Occipital lobe (tissue), 2 donors: ENCODE measurements around the gene SBK2. TPM values are rescaled to one million over a fixed set of nuclear protein-coding genes. Genes with fewer than 3 reads are reported as not detected.
"Not testable (repeated sequence)": the region's sequence is repeated elsewhere in the genome, so short reads cannot be mapped to it uniquely, and the experiment has no call there.

ENCODE experiments used
- DNase-seq: peaks from one replicate; lab custom pipeline; 2025; lab: John Stamatoyannopoulos, UW
- total RNA-seq: library from RNA; depleted of rRNA; stranded (reverse); fragments of >200 nt; gene quantifications from one replicate; pipeline ENCODE4 v1.2.3, GENCODE V29; 2014

Gene SBK2
- total RNA-seq, 1 donor from 2014 or later = not detected

- DNase-seq = no peak
These were observed 34.6 kb downstream of the SBK2 start for GRCh38 chr19:55502197-55502952.

GRCh38 chr19:55500368-55500952 lies 36.5 kb downstream of the SBK2 start:
- DNase-seq = no peak

- DNase-seq = no peak
These were observed 38.6 kb downstream of the SBK2 start for GRCh38 chr19:55498246-55498840.

GRCh38 chr19:55497763-55498162 lies 39.2 kb downstream of the SBK2 start:
- no peak for DNase-seq

GRCh38 chr19:55496820-55497219 lies 40.1 kb downstream of the SBK2 start:
- not testable (repeated sequence) for DNase-seq

GRCh38 chr19:55495646-55496349 lies 41.1 kb downstream of the SBK2 start:
- DNase-seq = no peak

- no peak for DNase-seq
These were observed 42.7 kb downstream of the SBK2 start for GRCh38 chr19:55494172-55494761.

GRCh38 chr19:55493645-55494171 lies 43.2 kb downstream of the SBK2 start:
- no peak for DNase-seq

- DNase-seq = no peak
These were observed 43.8 kb downstream of the SBK2 start for GRCh38 chr19:55493052-55493644.

- DNase-seq = no peak
These were observed 44.5 kb downstream of the SBK2 start for GRCh38 chr19:55492362-55492944.

- DNase-seq = no peak
These were observed 45.2 kb downstream of the SBK2 start for GRCh38 chr19:55491546-55492360.

- no peak for DNase-seq
These were observed 46.2 kb downstream of the SBK2 start for GRCh38 chr19:55490478-55491432.

GRCh38 chr19:55489711-55490477 lies 47.0 kb downstream of the SBK2 start:
- no peak for DNase-seq

GRCh38 chr19:55488986-55489710 lies 47.8 kb downstream of the SBK2 start:
- no peak for DNase-seq

- DNase-seq = no peak
These were observed 48.8 kb downstream of the SBK2 start, which contains the start of gene SSC5D for GRCh38 chr19:55487924-55488687. TSS of gene SSC5D (plus strand) at chr19:55488436. CDS start at chr19:55488590, 154 bp downstream.
